H9 (cell line): ENCODE measurements around the gene PPP1R27. TPM values are rescaled to one million over a fixed set of nuclear protein-coding genes. Genes with fewer than 3 reads are reported as not detected.

ENCODE experiments used
- DNase-seq: peaks from one replicate; pipeline ENCODE4 v3.0.0-alpha.2; 2017
- H2AFZ ChIP-seq: one replicate; pipeline ENCODE4 v1.6.1; 2013; ENCODE audit warnings: mild to moderate bottlenecking, low read length, control low read depth, moderate library complexity
- H2AK5ac ChIP-seq: 2 replicates; pipeline ENCODE4 v1.6.1; 2013; ENCODE audit warnings: low read length, control low read depth, mixed read lengths; ENCODE audit not compliant: insufficient read length
- H2BK120ac ChIP-seq: one replicate; pipeline ENCODE4 v1.6.1; 2013; ENCODE audit warnings: low read depth, mild to moderate bottlenecking, low read length, control low read depth, inconsistent platforms; ENCODE audit not compliant: poor library complexity, severe bottlenecking
- H2BK12ac ChIP-seq: 2 replicates; pipeline ENCODE4 v1.6.1; 2013; ENCODE audit warnings: low read length, control low read depth, mixed read lengths, low read depth; ENCODE audit not compliant: insufficient read length
- H2BK15ac ChIP-seq: 2 replicates; pipeline ENCODE4 v1.6.1; 2013; ENCODE audit warnings: low read depth, low read length, control low read depth
- H2BK20ac ChIP-seq: one replicate; pipeline ENCODE4 v1.6.1; 2013; ENCODE audit warnings: low read depth, mild to moderate bottlenecking, low read length, control low read depth, inconsistent platforms; ENCODE audit not compliant: poor library complexity, severe bottlenecking
- H2BK5ac ChIP-seq: 2 replicates; pipeline ENCODE4 v1.6.1; 2013; ENCODE audit warnings: low read length, control low read depth, mixed read lengths; ENCODE audit not compliant: insufficient read length
- H3K14ac ChIP-seq: 2 replicates; pipeline ENCODE4 v1.6.1; 2013; ENCODE audit warnings: low read length, control low read depth; ENCODE audit not compliant: insufficient read depth
- H3K18ac ChIP-seq: 2 replicates; pipeline ENCODE4 v1.6.1; 2013; ENCODE audit warnings: low read depth, mild to moderate bottlenecking, mixed read lengths, low read length, control low read depth; ENCODE audit not compliant: insufficient read length
- H3K23ac ChIP-seq: 2 replicates; pipeline ENCODE4 v1.6.1; 2013; ENCODE audit warnings: low read length, control low read depth, mixed read lengths, low read depth; ENCODE audit not compliant: insufficient read length
- H3K23me2 ChIP-seq: 2 replicates; pipeline ENCODE4 v1.6.1; 2013; ENCODE audit warnings: low read depth, mild to moderate bottlenecking, mixed read lengths, low read length, control low read depth; ENCODE audit not compliant: insufficient read length, poor library complexity, severe bottlenecking
- H3K27ac ChIP-seq: 2 replicates; pipeline ENCODE4 v1.5.1; 2013; ENCODE audit warnings: low read length, control low read depth, mixed read lengths, low read depth; ENCODE audit not compliant: insufficient read length
- H3K27me3 ChIP-seq: 2 replicates; pipeline ENCODE4 v1.6.1; 2013; ENCODE audit warnings: low read length, control low read depth, inconsistent platforms; ENCODE audit not compliant: insufficient read depth
- H3K4ac ChIP-seq: 2 replicates; pipeline ENCODE4 v1.6.1; 2013; ENCODE audit warnings: low read depth, mild to moderate bottlenecking, control low read depth, inconsistent platforms, low read length, moderate library complexity
- H3K4me1 ChIP-seq: 2 replicates; pipeline ENCODE4 v1.6.1; 2013; ENCODE audit warnings: low read length, control low read depth, inconsistent platforms; ENCODE audit not compliant: insufficient read depth
- H3K4me2 ChIP-seq: 2 replicates; pipeline ENCODE4 v1.6.1; 2013; ENCODE audit warnings: low read length, control low read depth, mixed read lengths; ENCODE audit not compliant: insufficient read length, insufficient read depth
- H3K56ac ChIP-seq: 2 replicates; pipeline ENCODE4 v1.6.1; 2013; ENCODE audit warnings: low read depth, mild to moderate bottlenecking, mixed read lengths, low read length, control low read depth; ENCODE audit not compliant: insufficient read length
- H3K79me1 ChIP-seq: 2 replicates; pipeline ENCODE4 v1.6.1; 2013; ENCODE audit warnings: low read depth, mild to moderate bottlenecking, moderate library complexity, low read length, control low read depth, inconsistent platforms; ENCODE audit not compliant: insufficient read depth, poor library complexity, severe bottlenecking
- H3K79me2 ChIP-seq: 2 replicates; pipeline ENCODE4 v1.6.1; 2013; ENCODE audit warnings: low read length, control low read depth, inconsistent platforms; ENCODE audit not compliant: insufficient read depth
- H3K9ac ChIP-seq: 2 replicates; pipeline ENCODE4 v1.6.1; 2013; ENCODE audit warnings: low read length, control low read depth, mixed read lengths; ENCODE audit not compliant: insufficient read length; ENCODE audit errors: extremely low read depth
- H3K9me3 ChIP-seq: one replicate; pipeline ENCODE4 v1.6.1; 2013; ENCODE audit warnings: low read depth, low read length, inconsistent platforms; ENCODE audit not compliant: control insufficient read depth
- H3T11ph ChIP-seq: one replicate; pipeline ENCODE4 v1.6.1; 2013; ENCODE audit warnings: mild to moderate bottlenecking, low read length, control low read depth, inconsistent platforms
- H4K20me1 ChIP-seq: one replicate; pipeline ENCODE4 v1.6.1; 2013; ENCODE audit not compliant: control insufficient read depth, insufficient read length, insufficient read depth
- H4K5ac ChIP-seq: 2 replicates; pipeline ENCODE4 v1.6.1; 2013; ENCODE audit warnings: low read depth, mild to moderate bottlenecking, mixed read lengths, low read length, control low read depth; ENCODE audit not compliant: insufficient read length
- H4K8ac ChIP-seq: replicated peaks from 2 replicates; pipeline ENCODE4 v1.6.1; 2013; ENCODE audit warnings: low read length, control low read depth, mixed read lengths, low read depth; ENCODE audit not compliant: insufficient read length
- H4K91ac ChIP-seq: 2 replicates; pipeline ENCODE4 v1.6.1; 2013; ENCODE audit warnings: low read depth, mild to moderate bottlenecking, moderate library complexity, mixed read lengths, low read length, control low read depth; ENCODE audit not compliant: insufficient read length
- H3K27ac Mint-ChIP-seq, 3 experiments: 2 replicates in 2 of 3; 3 replicates in 1 of 3; pipeline ENCODE4 v1.8.0; 2020 to 2021; ENCODE audit warnings: mixed read lengths in 3 of 3, mild to moderate bottlenecking in 1 of 3, moderate library complexity in 1 of 3
- H3K27me3 Mint-ChIP-seq: 2 replicates; pipeline ENCODE4 v1.8.0; 2021; ENCODE audit warnings: low read depth, mild to moderate bottlenecking, moderate library complexity, mixed read lengths
- H3K36me3 Mint-ChIP-seq, 3 experiments: 2 replicates in 2 of 3; 3 replicates in 1 of 3; pipeline ENCODE4 v1.8.0; 2020 to 2021; ENCODE audit warnings: low read depth in 3 of 3, mixed read lengths in 3 of 3; ENCODE audit not compliant: insufficient read depth in 1 of 3
- H3K4me1 Mint-ChIP-seq, 2 experiments: 2 replicates each; pipeline ENCODE4 v1.8.0; 2020; ENCODE audit warnings: mixed read lengths in 2 of 2
- H3K4me3 Mint-ChIP-seq, 2 experiments: 2 replicates in 1 of 2; 3 replicates in 1 of 2; pipeline ENCODE4 v1.8.0; 2020 to 2021; ENCODE audit warnings: mild to moderate bottlenecking in 2 of 2, mixed read lengths in 2 of 2, moderate library complexity in 1 of 2
- H3K9me3 Mint-ChIP-seq, 2 experiments: 2 replicates in 1 of 2; 3 replicates in 1 of 2; pipeline ENCODE4 v1.8.0; 2020; ENCODE audit warnings: mild to moderate bottlenecking in 2 of 2, mixed read lengths in 2 of 2, moderate library complexity in 1 of 2
- CTCF ChIP-seq: fragments of 200-600 bp; sonication (generic); conservative IDR thresholded peaks from 3 replicates; pipeline ENCODE4 v1.8.0; 2021; ENCODE audit warnings: antibody characterized with exemption, mild to moderate bottlenecking
- WGBS: extraction: QIAGEN DNeasy Blood & Tissue Kit; methylation state at CpG from one replicate; pipeline ENCODE4 v1.1.7; 2013; ENCODE audit warnings: missing lambda C conversion rate, low lambda C conversion rate, mixed read lengths; ENCODE audit not compliant: insufficient read length; ENCODE audit errors: extremely low coverage; 5-methylcytosine and 5-hydroxymethylcytosine counted together
- total RNA-seq: library from RNA; stranded (reverse); gene quantifications from 2 replicates; pipeline ENCODE4 v1.2.1, GENCODE V29; 2021

PPP1R27 gene
- total RNA-seq, 1 experiment from 2014 or later, result 0.22 TPM

GRCh38 chr17:81878294-81878693, 43.4 kb upstream of the PPP1R27 start:
- Mint-ChIP-seq H3K27ac (no peak overlapping the region), H3K36me3 (peaks cover 14 to 47% (median 43%) of the 10 kb centered on the region in 3 experiments), H3K9me3 (no peaks in the 10 kb centered on the region; a peak in 1 of 5 replicates), H3K4me1 (no peaks in the 10 kb centered on the region), H3K4me3 (no peak overlapping the region), H3K27me3 (no peaks in the 10 kb centered on the region; the same call in 1 of the 2 replicates)
- no peak for TF ChIP-seq CTCF
- H3K18ac ChIP-seq, result no peak overlapping the region
- H2BK12ac ChIP-seq, result no peak overlapping the region
- DNase-seq, result no peak
- H3K27me3 ChIP-seq, result no peaks in the 10 kb centered on the region
- H3K9me3 ChIP-seq, result no peaks in the 10 kb centered on the region
- no peak overlapping the region for H4K5ac ChIP-seq
- H2BK120ac ChIP-seq, result no peak overlapping the region
- H2AFZ ChIP-seq, result no peak overlapping the region
- H4K20me1 ChIP-seq, result no peaks in the 10 kb centered on the region
- H4K91ac ChIP-seq, result no peak overlapping the region
- no peaks in the 10 kb centered on the region for H3K79me2 ChIP-seq
- no peak overlapping the region for H3K56ac ChIP-seq
- no peak overlapping the region for H3K23ac ChIP-seq
- H3K9ac ChIP-seq, result no peak overlapping the region
- no peak overlapping the region for H4K8ac ChIP-seq
- H2AK5ac ChIP-seq, result no peak overlapping the region
- H3K4me2 ChIP-seq, result no peak overlapping the region
- H3K14ac ChIP-seq, result no peak overlapping the region
- no peak overlapping the region for H2BK15ac ChIP-seq
- no peaks in the 10 kb centered on the region for H3K23me2 ChIP-seq
- no peak overlapping the region for H3K4ac ChIP-seq
- H3T11ph ChIP-seq, result no peak overlapping the region
- WGBS, result no CpG with 5 or more reads among the region's 3 CpGs
- H2BK20ac ChIP-seq, result no peak overlapping the region
- no peak overlapping the region for H2BK5ac ChIP-seq
- H3K27ac ChIP-seq, result no peak overlapping the region
- no peaks in the 10 kb centered on the region for H3K79me1 ChIP-seq
- H3K4me1 ChIP-seq, result no peaks in the 10 kb centered on the region
